K562 (cell line): ENCODE data around the gene POFUT2. TPM values are rescaled to one million over a fixed set of nuclear protein-coding genes. Genes with fewer than 3 reads are reported as not detected.

Experiments
- CTCF ChIP-seq, 3 experiments: IDR thresholded peaks in 2 of 3; conservative IDR thresholded peaks in 1 of 3; 2 replicates each; pipeline ENCODE4 v1.5.1; 2011 to 2012; ENCODE audit warnings: low read length in 3 of 3, mild to moderate bottlenecking in 3 of 3, control low read depth in 2 of 3, improper control_type of control experiment in 1 of 3, inconsistent platforms in 1 of 3, low read depth in 1 of 3, mixed read lengths in 1 of 3, moderate library complexity in 1 of 3; ENCODE audit not compliant: insufficient read depth in 2 of 3
- RAD21 ChIP-seq, 2 experiments: fragments of 250-450 bp in 1 of 2; fragments of 450-650 bp in 1 of 2; sonication (Bioruptor Pico) in 1 of 2; formaldehyde crosslinking in 1 of 2; IDR thresholded peaks in 1 of 2; conservative IDR thresholded peaks in 1 of 2; 2 replicates each; pipeline versions ENCODE4 v1.4.0 to v1.8.0; 2020 to 2022; ENCODE audit warnings: mild to moderate bottlenecking in 2 of 2, moderate library complexity in 1 of 2
- REST ChIP-seq, 2 experiments: fragments of 450-650 bp; formaldehyde crosslinking in 1 of 2; IDR thresholded peaks; 2 replicates each; pipeline versions ENCODE4 v1.4.0 to v1.6.1; 2014 to 2020; ENCODE audit warnings: mild to moderate bottlenecking in 2 of 2, borderline replicate concordance in 1 of 2, low read depth in 1 of 2
- TFE3 ChIP-seq: fragments of 450-650 bp; formaldehyde crosslinking; IDR thresholded peaks from 2 replicates; pipeline ENCODE4 v1.4.0; 2020; ENCODE audit warnings: mild to moderate bottlenecking, mixed read lengths
- USF1 ChIP-seq: sonication (generic); formaldehyde crosslinking; IDR thresholded peaks from 2 replicates; pipeline ENCODE4 v1.9.0; 2022; ENCODE audit warnings: mild to moderate bottlenecking, missing genetic modification reagents
- ZNF583 ChIP-seq: fragments of 250-450 bp; sonication (Bioruptor Pico); IDR thresholded peaks from 2 replicates; pipeline ENCODE4 v1.4.0; 2020
- polyA plus RNA-seq, 8 experiments: library from polyadenylated mRNA; depleted of rRNA in 4 of 8; stranded (reverse) in 5 of 8; unstranded in 3 of 8; fragments of >200 nt; fragmentation: Nextera tagmentation in 2 of 8; fragmentation: Illumina TruSeq in 1 of 8; extraction: Ambion mirVana in 2 of 8; extraction: Trizol in 1 of 8; gene quantifications; 2 replicates each; pipeline versions ENCODE4 v1.2.1 to v1.2.3, GENCODE V29; 2011 to 2014; ENCODE audit warnings: inconsistent platforms in 1 of 8, missing spikeins in 1 of 8
- total RNA-seq, 7 experiments: library from RNA; depleted of rRNA in 6 of 7; stranded (reverse); fragments of >200 nt in 6 of 7; fragmentation: Illumina TruSeq in 2 of 7; extraction: Trizol in 2 of 7; gene quantifications; 2 replicates each; pipeline versions ENCODE4 v1.2.1 to v1.2.3, GENCODE V29; 2011 to 2021; ENCODE audit warnings: low replicate concordance in 1 of 7

The POFUT2 gene
- total and polyA plus RNA-seq, 9 of the 15 experiments (the other 6 are each of a cell fraction or from before 2014, with no cell fraction given): 1.1 to 24.2 (median 11.0) TPM

GRCh38 chr21:45289655-45290515 lies 2.2 kb upstream of the POFUT2 start (continued):
- TF ChIP-seq REST (IDR thresholded peaks at IDR 0.05; ENCODE audit: borderline replicate concordance) (peak; percentile 11; the same call in 1 of the 2 replicates), REST (CRISPR knock-in tag; IDR thresholded peaks at IDR 0.05; ENCODE audit: low read depth) (no peak), RAD21 (CRISPR knock-in tag; conservative IDR thresholded peaks at IDR 0.05 in 1 of 2, IDR thresholded peaks at IDR 0.05 in 1 of 2) (peak in 1 of 2 experiments; percentile 39; a peak in 2 of 4 replicates), ZNF583 (no peak), TFE3 (CRISPR knock-in tag) (peak; percentile 33; the same call in 1 of the 2 replicates), CTCF (IDR thresholded peaks at IDR 0.05 in 2 of 3, conservative IDR thresholded peaks at IDR 0.05 in 1 of 3; ENCODE audit: insufficient read depth in 2 of 3, low read depth in 1 of 3, low read length in 3 of 3) (peak; percentile 40 to 45 (median 42); a peak in 4 of 6 replicates), USF1 (CRISPR knock-in tag) (peak; percentile 42)
